Activated T-helper 1 cell treated with Interleukin-2 at 50 U/mL for 16 hours (primary cell): ENCODE data around the gene EMP3.

Source experiments
- DNase-seq: peaks from one replicate; pipeline ENCODE4 v3.0.0-alpha.2; 2020; ENCODE audit warnings: low read depth

The EMP3 gene

DNA sequence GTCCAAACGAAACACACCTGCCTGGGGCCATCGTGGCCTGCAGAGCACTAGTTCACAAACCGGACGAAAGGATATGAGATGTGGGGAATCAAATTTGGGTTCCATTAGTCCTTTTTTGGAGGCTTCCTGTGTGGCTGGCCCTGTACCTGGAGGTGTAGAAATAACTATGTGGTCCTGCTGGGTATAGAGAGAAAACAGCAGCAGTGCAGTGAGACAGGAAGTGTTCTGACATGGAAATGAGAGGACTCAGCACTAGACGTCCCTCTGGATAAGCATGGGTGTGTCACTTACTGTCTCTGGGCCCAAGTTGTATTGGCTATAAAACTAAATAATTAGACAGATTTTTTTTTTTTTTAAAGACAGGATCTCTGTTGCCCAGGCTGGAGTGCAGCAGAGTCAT is 53.7 kb downstream of the EMP3 start:
- no peak for DNase-seq
